GM18873 (cell line): ENCODE results near the gene BRD4.

Experiments used
- ATAC-seq: cut with Tn5 transposase; IDR thresholded peaks from one replicate; pipeline ENCODE4 v1.9.1; 2021; ENCODE audit warnings: mild to moderate bottlenecking, moderate library complexity, moderate number of reproducible peaks; ENCODE audit not compliant: unreplicated experiment, low FRiP score

BRD4 gene

GRCh38 chr19:15237759-15238638, 94.3 kb downstream of the BRD4 start:
- no peak for ATAC-seq

GRCh38 chr19:15236886-15237285, 95.5 kb downstream of the BRD4 start:
- no peak for ATAC-seq

- no peak for ATAC-seq
These were observed 96.6 kb downstream of the BRD4 start for GRCh38 chr19:15235781-15236180.

- no peak for ATAC-seq
These were observed 97.8 kb downstream of the BRD4 start for GRCh38 chr19:15234431-15235130.

- ATAC-seq = no peak
These were observed 101.1 kb downstream of the BRD4 start for GRCh38 chr19:15231271-15231670.

- ATAC-seq = no peak
These were observed 105.1 kb downstream of the BRD4 start for GRCh38 chr19:15227261-15227660.

- no peak for ATAC-seq
These were observed 106.6 kb downstream of the BRD4 start for GRCh38 chr19:15225760-15226159.

GRCh38 chr19:15223649-15224361, 108.5 kb downstream of the BRD4 start:
- ATAC-seq = no peak

GRCh38 chr19:15222738-15223648, 109.3 kb downstream of the BRD4 start:
- ATAC-seq = peak; percentile 64

- no peak for ATAC-seq
These were observed 111.5 kb downstream of the BRD4 start for GRCh38 chr19:15220833-15221232.

GRCh38 chr19:15218501-15218900, 113.8 kb downstream of the BRD4 start:
- ATAC-seq = no peak

GRCh38 chr19:15216363-15216762, 116.0 kb downstream of the BRD4 start:
- no peak for ATAC-seq

GRCh38 chr19:15213715-15214381, 118.5 kb downstream of the BRD4 start:
- no peak for ATAC-seq

- no peak for ATAC-seq
These were observed 119.6 kb downstream of the BRD4 start for GRCh38 chr19:15212711-15213110.

GRCh38 chr19:15210323-15210781, 122.0 kb downstream of the BRD4 start:
- ATAC-seq = no peak

GRCh38 chr19:15201374-15202023, 130.8 kb downstream of the BRD4 start:
- no peak for ATAC-seq

- ATAC-seq = no peak
These were observed 131.6 kb downstream of the BRD4 start, which contains the start of gene NOTCH3 for GRCh38 chr19:15200553-15201364. Gene NOTCH3, minus strand, starts transcription at chr19:15200995. Its CDS starts 90 bp downstream, at chr19:15200905.
